GM21786 (cell line): ENCODE data around the gene NRIP2.
A peak's percentile ranks its signal among the peaks of the same experiment; 100 is the strongest.
"Not testable (repeated sequence)": the region's sequence is repeated elsewhere in the genome, so short reads cannot be mapped to it uniquely, and the experiment has no call there.

ENCODE experiments used
- ATAC-seq: cut with Tn5 transposase; IDR thresholded peaks from one replicate; pipeline ENCODE4 v1.9.1; 2021; ENCODE audit not compliant: unreplicated experiment

NRIP2 gene

GRCh38 chr12:2834581-2835491, at the start of gene NRIP2:
Gene NRIP2 (minus strand): TSS chr12:2835035. CDS start chr12:2834983, 52 bp downstream.
- no peak for ATAC-seq

DNA sequence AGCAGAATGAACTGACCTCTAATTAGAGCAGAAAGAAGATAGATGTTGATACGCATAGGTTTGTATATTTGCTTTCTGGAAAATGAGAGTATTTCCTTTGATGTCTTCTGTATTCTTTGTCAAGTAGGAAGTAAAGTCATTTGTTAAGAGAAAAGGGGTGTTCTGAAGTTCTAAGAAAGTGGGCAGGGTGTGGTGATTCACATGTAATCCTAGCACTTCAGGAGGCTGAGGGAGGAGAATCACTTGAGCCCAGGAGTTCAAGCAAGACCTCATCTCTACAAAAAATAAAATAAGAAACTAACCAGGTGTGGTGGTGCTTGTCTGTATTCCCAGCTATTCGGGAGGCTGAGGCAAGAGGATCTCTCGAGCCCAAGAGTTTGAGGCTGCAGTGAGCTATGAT, 45.0 kb upstream of the NRIP2 start:
- ATAC-seq, result no peak

DNA sequence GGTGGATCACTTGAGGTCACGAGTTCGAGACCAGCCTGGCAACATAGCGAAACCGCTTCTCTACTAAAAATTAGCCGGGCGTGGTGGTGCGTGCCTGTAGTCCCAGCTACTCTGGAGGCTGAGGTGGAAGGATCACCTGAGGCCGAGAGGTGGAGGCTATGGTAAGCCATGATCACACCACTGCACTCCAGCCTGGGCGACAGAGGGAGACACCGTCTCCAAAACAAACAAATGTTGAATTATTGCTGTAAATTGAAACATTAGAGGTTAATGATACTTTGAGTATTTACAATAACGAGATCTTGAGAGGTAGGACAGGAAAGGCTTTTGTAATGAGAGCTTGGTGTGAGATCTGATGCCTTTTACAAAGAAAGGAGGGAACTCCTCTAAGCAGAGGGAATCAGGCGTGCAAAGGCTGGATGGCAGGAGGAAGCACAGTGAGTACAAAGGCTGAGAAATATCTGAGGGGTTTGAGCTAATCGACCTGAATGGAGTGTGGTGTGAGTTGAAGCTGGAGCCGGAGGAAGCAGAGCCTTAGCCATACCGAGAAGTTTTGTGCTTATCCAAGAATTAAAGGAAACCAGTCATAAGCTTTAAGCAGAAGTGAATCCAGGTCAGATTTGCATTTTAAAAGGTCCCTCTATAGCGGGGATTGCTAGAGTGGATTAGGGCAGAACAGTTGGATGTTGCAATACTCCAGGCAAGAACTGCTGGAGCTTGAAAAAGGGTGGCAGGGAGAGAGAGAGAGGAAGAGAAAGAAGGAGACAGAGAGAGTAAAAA, 43.3 kb upstream of the NRIP2 start:
- ATAC-seq, result no peak

- ATAC-seq, result peak; percentile 69
These were observed 42.5 kb upstream of the NRIP2 start, which contains the start of the genes FOXM1 and RHNO1 for GRCh38 chr12:2877047-2877952. Gene FOXM1 (minus strand): TSS chr12:2877174. CDS start chr12:2874478, 2,696 bp downstream. Gene RHNO1 (plus strand): TSS chr12:2877223. CDS start chr12:2885367, 8,144 bp downstream.

- ATAC-seq, result peak; percentile 17
These were observed 41.7 kb upstream of the NRIP2 start for GRCh38 chr12:2876431-2877046.

DNA sequence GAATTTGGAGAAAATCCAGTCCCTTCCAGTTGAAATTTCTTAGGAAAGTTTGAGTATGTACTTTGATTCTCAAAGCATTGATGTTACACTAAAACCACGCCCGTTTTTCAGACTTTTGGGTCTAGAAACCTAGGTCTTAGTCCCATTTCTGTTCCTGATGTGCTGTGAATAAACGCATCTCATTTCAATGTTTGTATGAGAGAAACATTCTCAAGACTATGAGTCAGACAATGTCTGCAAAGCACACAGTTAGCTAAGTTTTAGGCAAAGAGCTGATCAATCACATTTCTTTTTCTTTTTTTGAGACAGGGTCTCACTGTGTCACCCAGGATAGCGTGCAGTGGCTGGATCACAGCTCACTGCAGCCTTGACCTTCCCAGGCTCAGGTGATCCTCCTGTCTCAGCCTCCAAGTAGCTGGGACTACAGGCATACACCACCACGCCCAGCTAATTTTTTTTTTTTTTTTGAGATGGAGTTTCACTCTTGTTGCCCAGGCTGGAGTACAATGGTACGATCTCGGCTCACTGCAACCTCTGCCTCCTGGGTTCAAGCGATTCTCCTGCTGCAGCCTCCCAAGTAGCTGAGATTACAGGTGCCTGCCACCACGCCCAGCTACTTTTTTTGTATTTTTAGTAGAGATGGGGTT, 34.3 kb upstream of the NRIP2 start:
- ATAC-seq, result not testable (repeated sequence)

DNA sequence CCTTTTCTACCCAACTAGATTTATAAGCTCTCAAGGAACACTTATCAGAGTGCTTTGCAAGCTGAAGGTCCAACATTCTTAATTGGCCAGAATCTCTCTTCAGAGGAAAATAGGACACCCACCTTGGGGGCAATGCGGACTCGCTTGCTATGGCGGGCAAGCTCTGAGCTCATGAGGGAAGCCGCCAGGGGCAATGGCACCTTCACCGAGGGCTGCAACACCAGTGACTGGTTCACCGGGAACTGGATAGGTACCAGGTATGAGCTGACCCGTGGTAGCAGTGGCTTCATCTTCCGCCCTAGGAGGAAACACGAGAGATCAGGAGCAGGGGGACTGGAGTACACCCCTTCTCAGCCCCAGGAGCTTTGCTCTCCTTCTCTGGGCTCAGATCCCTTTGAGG, 29.4 kb upstream of the NRIP2 start:
- no peak for ATAC-seq

DNA sequence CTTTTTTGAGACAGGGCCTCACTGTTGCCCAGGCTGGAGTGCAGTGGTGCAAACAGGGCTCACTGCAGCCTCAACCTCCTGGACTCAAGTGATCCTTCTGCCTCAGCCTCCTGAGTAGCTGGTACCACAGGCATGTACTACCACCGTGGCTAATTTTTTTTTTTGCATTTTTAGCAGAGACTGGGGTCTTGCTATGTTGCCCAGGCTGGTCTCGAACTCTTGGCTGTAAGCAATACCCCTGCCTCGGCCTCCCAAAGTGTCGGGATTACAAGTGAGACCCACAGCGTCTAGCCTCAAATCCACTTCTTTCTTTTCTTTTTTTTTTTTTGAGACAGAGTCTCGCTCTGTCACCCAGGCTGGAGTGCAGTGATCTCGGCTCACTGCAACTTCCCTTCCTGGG, 28.6 kb upstream of the NRIP2 start:
- not testable (repeated sequence) for ATAC-seq

GRCh38 chr12:2862876-2863275, 28.0 kb upstream of the NRIP2 start:
- no peak for ATAC-seq

- ATAC-seq, result no peak
These were observed 25.3 kb upstream of the NRIP2 start for GRCh38 chr12:2860170-2860569.

GRCh38 chr12:2858944-2859421, 24.1 kb upstream of the NRIP2 start:
- no peak for ATAC-seq

DNA sequence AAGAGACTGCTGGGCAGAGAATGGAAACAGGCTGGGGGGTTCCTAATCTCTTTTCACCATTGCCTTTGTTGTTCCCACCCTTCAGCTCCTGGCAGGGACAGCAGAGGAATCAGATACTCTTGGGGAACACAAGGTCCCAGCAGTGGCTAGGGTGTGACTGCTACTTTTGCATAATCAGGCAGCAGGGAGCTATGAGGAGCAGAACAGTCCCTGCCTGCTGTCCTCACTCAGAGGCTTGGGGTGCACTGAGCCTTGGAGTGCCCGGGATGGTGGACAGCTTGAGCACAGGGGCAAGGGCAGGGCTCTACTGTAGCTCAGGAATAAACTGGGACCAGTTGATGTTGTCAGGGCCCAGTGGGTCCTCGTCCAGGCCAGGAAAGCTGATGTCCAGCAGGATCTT, 23.5 kb upstream of the NRIP2 start:
- ATAC-seq, result no peak

DNA sequence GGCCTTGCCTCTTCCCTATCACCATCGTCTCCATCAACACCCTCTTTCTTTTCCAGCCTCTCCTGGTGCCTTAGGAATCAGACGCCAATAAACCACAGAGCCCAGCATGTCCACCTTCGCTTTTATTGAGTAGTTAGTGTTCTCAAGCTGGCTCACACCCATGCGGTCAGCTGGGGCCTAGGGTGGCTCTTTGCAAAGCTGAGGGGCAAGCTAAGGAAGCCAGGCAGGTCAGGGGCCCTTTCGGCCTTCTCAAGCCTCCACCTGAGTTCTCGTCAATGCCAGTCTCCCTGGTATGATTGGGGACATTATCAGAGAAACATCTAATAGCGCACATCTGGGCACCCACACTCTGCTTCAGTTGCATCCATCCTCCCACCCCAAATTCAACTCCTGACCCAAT, 22.7 kb upstream of the NRIP2 start:
- ATAC-seq, result no peak

DNA sequence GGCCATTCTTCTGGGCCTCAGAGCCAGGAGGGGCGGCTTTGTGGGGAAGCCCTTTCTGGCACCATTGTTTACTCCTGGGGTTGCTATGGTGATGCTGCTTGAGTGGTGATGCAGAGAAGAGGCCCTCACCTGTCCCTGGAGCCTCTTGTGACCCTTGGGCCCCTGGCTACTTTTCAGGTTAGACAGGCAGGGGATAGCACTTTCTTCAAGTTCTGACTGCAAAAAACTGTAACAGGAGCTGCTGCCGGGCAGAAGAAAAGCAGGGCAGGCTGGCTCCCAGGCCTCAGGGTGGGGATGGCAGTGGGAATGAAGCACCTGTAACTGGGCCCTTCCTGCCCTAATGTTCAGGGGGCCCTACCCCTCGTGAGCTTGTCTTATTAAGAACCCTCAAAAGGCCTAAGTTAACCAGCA, 22.2 kb upstream of the NRIP2 start, which contains the start of gene TEX52:
TEX52 (minus strand) TSS at position 19 of the 411 bp plus-strand sequence; CDS start at position 6, 13 bp downstream.
- no peak for ATAC-seq

- no peak for ATAC-seq
These were observed 21.2 kb upstream of the NRIP2 start for GRCh38 chr12:2856051-2856450.

DNA sequence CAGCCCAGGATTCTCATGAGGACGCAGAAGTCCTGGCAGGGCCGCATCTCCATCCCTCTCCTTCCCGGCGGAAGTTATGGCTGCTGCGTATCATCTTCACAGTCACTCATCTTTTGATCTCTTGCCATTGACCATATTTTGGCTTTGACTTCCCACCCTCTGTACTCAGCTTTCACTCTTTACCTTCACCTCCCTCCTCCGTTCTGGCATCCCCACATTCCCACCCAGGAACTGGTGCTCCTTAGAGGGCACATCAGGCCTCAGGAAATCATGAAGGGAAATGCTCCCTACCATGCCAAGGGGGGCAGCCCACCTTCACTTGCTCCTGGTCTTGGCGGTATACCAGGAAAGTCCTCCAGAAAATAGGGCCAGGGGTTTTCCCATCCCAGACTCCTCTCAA, 20.7 kb upstream of the NRIP2 start:
- ATAC-seq, result no peak

DNA sequence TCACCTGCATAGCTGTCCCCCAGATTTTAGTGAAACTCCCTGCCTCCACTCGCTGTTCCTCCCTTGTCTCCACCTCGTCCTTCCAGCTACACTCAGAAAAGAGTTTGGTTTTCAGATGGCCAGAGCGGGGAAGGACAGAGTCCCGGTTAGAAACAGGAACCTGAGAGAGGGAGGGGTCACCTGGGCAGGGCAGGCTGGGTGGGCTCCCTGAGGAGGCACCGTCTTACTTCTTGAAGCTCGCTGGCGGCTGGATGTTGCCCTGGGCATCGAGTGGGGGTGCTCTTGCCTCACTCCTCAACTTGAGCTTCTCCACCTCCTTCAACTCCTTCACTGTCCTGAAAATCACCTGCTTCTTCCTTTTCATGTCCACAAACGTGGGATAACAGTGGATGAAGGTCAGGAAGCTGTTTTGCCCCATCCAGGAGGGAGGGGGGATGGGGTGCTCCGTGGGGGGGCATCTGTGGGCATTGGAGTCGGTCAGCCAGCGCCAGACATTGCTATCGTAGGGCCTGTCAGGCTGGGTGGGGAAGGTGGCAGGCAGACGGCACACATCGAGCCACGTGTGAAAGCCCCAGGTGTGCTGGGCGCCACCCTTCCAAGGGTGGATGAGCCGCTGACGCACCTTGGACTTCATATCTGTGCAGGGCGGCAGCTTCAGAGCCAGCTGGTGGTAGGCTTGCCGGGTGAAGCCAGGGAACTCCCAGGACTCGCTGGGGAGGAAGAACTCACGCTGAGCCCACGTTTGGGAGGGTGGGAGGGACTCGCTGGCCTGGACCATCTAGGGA, 20.0 kb upstream of the NRIP2 start:
- ATAC-seq, result no peak

- no peak for ATAC-seq
These were observed 18.8 kb upstream of the NRIP2 start for GRCh38 chr12:2853626-2854025.

DNA sequence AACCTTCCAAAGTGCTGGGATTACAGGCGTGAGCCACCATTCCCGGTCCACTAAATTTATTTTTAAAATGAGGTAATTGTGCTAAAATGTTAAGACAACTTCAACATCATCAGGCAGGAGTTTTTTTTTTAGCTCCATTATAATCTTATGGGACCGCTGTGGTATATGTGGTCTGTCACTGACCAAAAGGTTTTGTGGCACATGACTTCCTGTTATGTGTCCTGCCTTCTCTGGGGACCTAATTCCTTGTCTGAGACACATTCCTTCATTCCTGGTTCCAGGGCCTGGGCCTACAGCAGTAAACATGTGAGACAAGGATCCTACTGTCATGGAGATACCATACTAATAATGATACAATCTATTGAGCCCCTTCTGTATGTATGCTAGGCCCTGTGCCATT, 17.1 kb upstream of the NRIP2 start:
- no peak for ATAC-seq
